ENCODE data around the gene NECAB3.

DNA sequence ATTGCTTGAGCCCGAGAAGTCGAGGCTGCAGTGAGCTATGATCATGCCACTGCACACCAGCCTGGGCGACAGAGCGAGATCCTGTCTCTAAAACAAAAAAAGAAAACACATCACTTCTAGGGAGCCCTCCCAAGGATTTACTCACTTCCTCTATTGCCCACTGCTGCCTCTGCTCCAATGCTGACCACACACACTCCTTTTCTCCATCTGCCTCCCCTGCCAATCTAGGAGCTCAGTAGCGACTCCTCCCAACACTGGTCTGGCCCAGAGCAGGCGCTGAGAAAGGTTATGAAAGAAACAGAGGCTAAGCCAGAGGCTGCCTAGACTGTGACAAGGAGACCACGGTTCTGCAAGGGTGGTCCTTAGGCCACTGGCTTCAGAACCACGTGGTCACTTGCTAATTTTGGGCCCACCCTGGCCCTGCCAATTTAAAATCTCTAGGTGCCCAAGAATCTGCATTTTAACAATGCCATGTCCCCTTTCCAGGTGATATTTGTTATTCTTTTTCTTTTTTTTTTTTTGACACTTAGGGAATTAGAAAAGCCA, 13.2 kb upstream of the NECAB3 start:
- TF ChIP-seq, protein P1, sequence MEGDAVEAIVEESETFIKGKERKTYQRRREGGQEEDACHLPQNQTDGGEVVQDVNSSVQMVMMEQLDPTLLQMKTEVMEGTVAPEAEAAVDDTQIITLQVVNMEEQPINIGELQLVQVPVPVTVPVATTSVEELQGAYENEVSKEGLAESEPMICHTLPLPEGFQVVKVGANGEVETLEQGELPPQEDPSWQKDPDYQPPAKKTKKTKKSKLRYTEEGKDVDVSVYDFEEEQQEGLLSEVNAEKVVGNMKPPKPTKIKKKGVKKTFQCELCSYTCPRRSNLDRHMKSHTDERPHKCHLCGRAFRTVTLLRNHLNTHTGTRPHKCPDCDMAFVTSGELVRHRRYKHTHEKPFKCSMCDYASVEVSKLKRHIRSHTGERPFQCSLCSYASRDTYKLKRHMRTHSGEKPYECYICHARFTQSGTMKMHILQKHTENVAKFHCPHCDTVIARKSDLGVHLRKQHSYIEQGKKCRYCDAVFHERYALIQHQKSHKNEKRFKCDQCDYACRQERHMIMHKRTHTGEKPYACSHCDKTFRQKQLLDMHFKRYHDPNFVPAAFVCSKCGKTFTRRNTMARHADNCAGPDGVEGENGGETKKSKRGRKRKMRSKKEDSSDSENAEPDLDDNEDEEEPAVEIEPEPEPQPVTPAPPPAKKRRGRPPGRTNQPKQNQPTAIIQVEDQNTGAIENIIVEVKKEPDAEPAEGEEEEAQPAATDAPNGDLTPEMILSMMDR (IDR thresholded peaks at IDR 0.05), result no peak
- TF ChIP-seq POLR2A (IDR thresholded peaks at IDR 0.05), result no peak

All from right lobe of liver (tissue), 4 donors.